Smooth muscle cell (in vitro differentiated cells): Measurements from ENCODE around the gene OR10H4. TPM values are rescaled to one million over a fixed set of nuclear protein-coding genes. Genes with fewer than 3 reads are reported as not detected.
"Not testable (repeated sequence)": the region's sequence is repeated elsewhere in the genome, so short reads cannot be mapped to it uniquely, and the experiment has no call there.

ENCODE experiments used
- DNase-seq: peaks from one replicate; lab custom pipeline; 2025; ENCODE audit not compliant: unreplicated experiment; lab: John Stamatoyannopoulos, UW
- H2AFZ ChIP-seq: fragments of 200-600 bp; sonication (generic); 2 replicates; pipeline ENCODE4 v1.6.0; 2016; ENCODE audit warnings: antibody characterized with exemption, low read depth, mild to moderate bottlenecking
- H3F3A ChIP-seq: fragments of 200-600 bp; sonication (generic); 2 replicates; pipeline ENCODE4 v1.6.0; 2017; ENCODE audit warnings: antibody characterized with exemption, low read depth
- H3K27ac ChIP-seq: fragments of 200-600 bp; sonication (generic); 2 replicates; pipeline ENCODE4 v1.5.1; 2016; ENCODE audit warnings: low read depth, mild to moderate bottlenecking
- H3K27me3 ChIP-seq: fragments of 200-600 bp; sonication (generic); 2 replicates; pipeline ENCODE4 v1.6.1; 2016; ENCODE audit warnings: low read depth, mild to moderate bottlenecking
- H3K36me3 ChIP-seq: fragments of 200-600 bp; sonication (generic); 2 replicates; pipeline ENCODE4 v1.5.1; 2016; ENCODE audit warnings: low read depth
- H3K4me1 ChIP-seq: fragments of 200-600 bp; sonication (generic); 2 replicates; pipeline ENCODE4 v1.5.1; 2016; ENCODE audit warnings: low read depth
- H3K4me2 ChIP-seq: fragments of 200-600 bp; sonication (generic); 2 replicates; pipeline ENCODE4 v1.6.0; 2016; ENCODE audit warnings: mild to moderate bottlenecking
- H3K4me3 ChIP-seq: fragments of 200-600 bp; sonication (generic); 2 replicates; pipeline ENCODE4 v1.5.1; 2016; ENCODE audit warnings: mild to moderate bottlenecking
- H3K79me2 ChIP-seq: fragments of 200-600 bp; sonication (generic); 2 replicates; pipeline ENCODE4 v1.6.0; 2016; ENCODE audit warnings: low read depth, mild to moderate bottlenecking
- H3K9ac ChIP-seq: fragments of 200-600 bp; sonication (generic); 2 replicates; pipeline ENCODE4 v1.6.0; 2016; ENCODE audit warnings: low read depth
- H3K9me3 ChIP-seq: fragments of 200-600 bp; sonication (generic); replicated peaks from 2 replicates; pipeline ENCODE4 v1.5.1; 2016; ENCODE audit warnings: low read depth
- H4K20me1 ChIP-seq: fragments of 200-600 bp; sonication (generic); 2 replicates; pipeline ENCODE4 v1.6.0; 2016; ENCODE audit warnings: low read depth
- WGBS: methylation state at CpG from one replicate; pipeline ENCODE4 v1.1.7; 2016; ENCODE audit warnings: low lambda C conversion rate; 5-methylcytosine and 5-hydroxymethylcytosine counted together
- polyA plus RNA-seq: library from polyadenylated mRNA; unstranded; fragments of >200 nt; fragmentation: Nextera tagmentation; extraction: Ambion mirVana; gene quantifications from 2 replicates; pipeline ENCODE4 v1.2.1, GENCODE V29; 2016
- total RNA-seq: library from RNA; depleted of rRNA; stranded (reverse); fragments of >200 nt; gene quantifications from 2 replicates; pipeline ENCODE4 v1.2.3, GENCODE V29; 2014
- TF ChIP-seq, protein P1 (sequence below): fragments of 200-600 bp; sonication (generic); IDR thresholded peaks from 2 replicates; pipeline ENCODE4 v1.5.1; 2017; ENCODE audit warnings: borderline replicate concordance, mild to moderate bottlenecking, antibody characterized with exemption; ENCODE audit not compliant: insufficient read depth, poor library complexity, severe bottlenecking

Gene OR10H4, protein sequence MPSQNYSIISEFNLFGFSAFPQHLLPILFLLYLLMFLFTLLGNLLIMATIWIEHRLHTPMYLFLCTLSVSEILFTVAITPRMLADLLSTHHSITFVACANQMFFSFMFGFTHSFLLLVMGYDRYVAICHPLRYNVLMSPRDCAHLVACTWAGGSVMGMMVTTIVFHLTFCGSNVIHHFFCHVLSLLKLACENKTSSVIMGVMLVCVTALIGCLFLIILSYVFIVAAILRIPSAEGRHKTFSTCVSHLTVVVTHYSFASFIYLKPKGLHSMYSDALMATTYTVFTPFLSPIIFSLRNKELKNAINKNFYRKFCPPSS
- not detected in 2 replicates for total RNA-seq
- polyA plus RNA-seq, result not detected in 2 replicates

DNA sequence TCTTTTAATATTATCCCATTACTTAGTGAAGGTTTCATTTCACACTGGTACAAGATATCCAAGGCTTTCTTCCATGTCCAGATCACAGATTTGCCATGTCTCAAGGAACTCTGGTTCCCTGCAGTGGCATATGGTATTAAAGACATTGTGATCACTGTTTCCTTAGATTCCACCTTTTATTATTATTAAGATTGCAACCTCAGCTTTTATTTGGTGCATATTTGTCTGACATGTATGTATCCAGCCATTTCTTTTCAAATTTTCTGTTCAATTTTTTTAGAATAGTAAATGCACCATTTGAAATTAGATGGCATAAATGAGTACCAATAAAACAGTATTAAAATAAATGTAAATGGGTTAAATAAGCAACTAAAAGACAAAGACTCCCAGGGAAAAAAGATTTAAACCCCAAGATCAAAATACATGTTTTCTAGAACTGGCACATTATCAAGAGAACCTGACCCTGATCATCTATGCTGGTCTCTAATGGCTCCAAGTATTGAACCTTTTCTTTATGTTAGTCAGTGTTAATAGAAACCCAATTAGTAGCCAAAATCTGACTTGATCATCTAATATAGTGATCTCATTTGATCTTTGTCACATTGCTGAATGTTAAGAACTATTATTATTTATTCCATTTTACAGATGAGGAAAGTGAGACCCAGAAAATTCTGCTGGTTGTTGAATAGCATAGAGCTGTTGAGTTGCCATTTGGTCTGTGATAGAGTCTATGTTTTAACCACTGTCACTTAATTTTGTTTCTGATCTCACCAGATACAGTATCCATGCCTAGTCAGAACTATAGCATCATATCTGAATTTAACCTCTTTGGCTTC, at the start of gene OR10H4:
Gene OR10H4 (plus strand): TSS at position 786 of the 836 bp plus-strand sequence. CDS start 0 bp downstream, at position 786.
- Histone ChIP-seq H3F3A (no peaks in the 10 kb centered on the region), H3K27ac (no peak within 1 kb of the TSS), H3K4me3 (no peak within 1 kb of the TSS), H3K36me3 (no peaks in the 10 kb centered on the region), H4K20me1 (no peaks in the 10 kb centered on the region), H3K27me3 (no peaks in the 10 kb centered on the region), H3K4me2 (no peak within 1 kb of the TSS), H3K9me3 (peaks cover 3% of the 10 kb centered on the region), H3K4me1 (no peaks in the 10 kb centered on the region), H2AFZ (no peak within 1 kb of the TSS), H3K79me2 (no peaks in the 10 kb centered on the region), H3K9ac (no peak within 1 kb of the TSS)
- DNase-seq, result no peak
- TF ChIP-seq, protein P1, sequence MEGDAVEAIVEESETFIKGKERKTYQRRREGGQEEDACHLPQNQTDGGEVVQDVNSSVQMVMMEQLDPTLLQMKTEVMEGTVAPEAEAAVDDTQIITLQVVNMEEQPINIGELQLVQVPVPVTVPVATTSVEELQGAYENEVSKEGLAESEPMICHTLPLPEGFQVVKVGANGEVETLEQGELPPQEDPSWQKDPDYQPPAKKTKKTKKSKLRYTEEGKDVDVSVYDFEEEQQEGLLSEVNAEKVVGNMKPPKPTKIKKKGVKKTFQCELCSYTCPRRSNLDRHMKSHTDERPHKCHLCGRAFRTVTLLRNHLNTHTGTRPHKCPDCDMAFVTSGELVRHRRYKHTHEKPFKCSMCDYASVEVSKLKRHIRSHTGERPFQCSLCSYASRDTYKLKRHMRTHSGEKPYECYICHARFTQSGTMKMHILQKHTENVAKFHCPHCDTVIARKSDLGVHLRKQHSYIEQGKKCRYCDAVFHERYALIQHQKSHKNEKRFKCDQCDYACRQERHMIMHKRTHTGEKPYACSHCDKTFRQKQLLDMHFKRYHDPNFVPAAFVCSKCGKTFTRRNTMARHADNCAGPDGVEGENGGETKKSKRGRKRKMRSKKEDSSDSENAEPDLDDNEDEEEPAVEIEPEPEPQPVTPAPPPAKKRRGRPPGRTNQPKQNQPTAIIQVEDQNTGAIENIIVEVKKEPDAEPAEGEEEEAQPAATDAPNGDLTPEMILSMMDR, result no peak

DNA sequence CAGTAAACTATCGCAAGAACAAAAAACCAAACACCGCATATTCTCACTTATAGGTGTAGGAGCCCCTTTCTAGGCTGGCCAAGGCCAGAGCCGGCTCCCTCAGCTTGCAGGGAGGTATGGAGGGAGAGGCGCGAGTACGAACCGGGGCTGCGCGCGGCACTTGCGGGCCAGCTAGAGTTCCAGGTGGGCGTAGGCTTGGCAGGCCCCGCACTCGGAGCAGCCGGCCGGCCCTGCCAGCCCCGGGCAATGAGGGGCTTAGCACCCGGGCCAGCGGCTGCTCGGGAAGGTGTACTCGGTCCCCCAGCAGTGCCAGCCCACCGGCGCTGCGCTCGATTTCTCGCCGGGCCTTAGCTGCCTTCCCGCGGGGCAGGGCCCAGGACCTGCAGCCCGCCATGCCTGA, 49.2 kb upstream of the OR10H4 start:
- not testable (repeated sequence) for H3K79me2 ChIP-seq, DNase-seq, H3K36me3 ChIP-seq, H3K4me2 ChIP-seq, H4K20me1 ChIP-seq, H3K9me3 ChIP-seq, H3K27me3 ChIP-seq, H3K9ac ChIP-seq, H2AFZ ChIP-seq, H3K27ac ChIP-seq, H3K4me3 ChIP-seq, H3F3A ChIP-seq, H3K4me1 ChIP-seq
- 95% methylated on average over 30 of the region's 30 CpGs for WGBS

DNA sequence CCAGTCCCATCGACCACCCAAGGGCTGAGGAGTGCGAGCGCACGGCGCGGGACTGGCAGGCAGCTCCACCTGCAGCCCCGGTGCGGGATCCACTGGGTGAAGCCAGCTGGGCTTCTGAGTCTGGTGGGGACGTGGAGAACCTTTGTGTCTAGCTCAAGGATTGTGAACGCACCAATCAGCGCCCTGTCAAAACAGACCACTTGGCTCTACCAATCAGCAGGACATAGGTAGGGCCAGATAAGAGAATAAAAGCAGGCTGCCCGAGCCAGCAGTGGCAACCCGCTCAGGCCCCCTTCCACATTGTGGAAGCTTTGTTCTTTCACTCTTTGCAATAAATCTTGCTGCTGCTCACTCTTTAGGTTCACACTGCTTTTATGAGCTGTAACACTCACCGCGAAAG, 48.8 kb upstream of the OR10H4 start:
- not testable (repeated sequence) for H3K36me3 ChIP-seq, H3K9me3 ChIP-seq, H3K4me1 ChIP-seq, H3F3A ChIP-seq, H3K27ac ChIP-seq, H4K20me1 ChIP-seq, DNase-seq, H3K27me3 ChIP-seq, H3K4me2 ChIP-seq, H3K79me2 ChIP-seq, H2AFZ ChIP-seq, H3K9ac ChIP-seq, H3K4me3 ChIP-seq
- WGBS, result 85% methylated on average over 15 of the region's 15 CpGs

DNA sequence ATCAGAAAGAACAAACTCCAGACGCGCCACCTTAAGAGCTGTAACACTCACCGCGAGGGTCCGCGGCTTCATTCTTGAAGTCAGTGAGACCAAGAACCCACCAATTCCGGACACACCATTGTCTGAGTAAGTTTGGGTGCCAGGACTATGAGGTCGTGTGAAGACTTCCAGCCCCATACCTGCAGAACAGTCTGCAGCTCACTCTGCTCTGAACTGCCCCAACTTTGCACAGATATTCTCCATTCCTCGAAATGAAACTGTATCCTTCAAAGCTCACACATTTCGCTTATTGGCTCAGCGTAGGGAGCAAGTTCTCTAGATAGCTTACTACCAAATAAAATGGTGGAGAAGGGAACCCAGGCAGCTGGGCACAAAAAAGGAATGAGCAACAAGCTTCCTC, 48.3 kb upstream of the OR10H4 start:
- Histone ChIP-seq H3K4me3 (no peak overlapping the region), H3K4me2 (no peak overlapping the region), H4K20me1 (no peaks in the 10 kb centered on the region), H3K27me3 (no peaks in the 10 kb centered on the region), H2AFZ (no peak overlapping the region), H3K4me1 (no peaks in the 10 kb centered on the region), H3K27ac (no peak overlapping the region), H3K9ac (no peak overlapping the region), H3K9me3 (peaks cover 4% of the 10 kb centered on the region), H3F3A (no peaks in the 10 kb centered on the region), H3K79me2 (no peaks in the 10 kb centered on the region), H3K36me3 (no peaks in the 10 kb centered on the region)
- TF ChIP-seq, protein P1, result no peak
- DNase-seq, result no peak
- 80% methylated on average over 11 of the region's 11 CpGs for WGBS
